ENCODE data around the gene CWC27.

Gene CWC27

DNA sequence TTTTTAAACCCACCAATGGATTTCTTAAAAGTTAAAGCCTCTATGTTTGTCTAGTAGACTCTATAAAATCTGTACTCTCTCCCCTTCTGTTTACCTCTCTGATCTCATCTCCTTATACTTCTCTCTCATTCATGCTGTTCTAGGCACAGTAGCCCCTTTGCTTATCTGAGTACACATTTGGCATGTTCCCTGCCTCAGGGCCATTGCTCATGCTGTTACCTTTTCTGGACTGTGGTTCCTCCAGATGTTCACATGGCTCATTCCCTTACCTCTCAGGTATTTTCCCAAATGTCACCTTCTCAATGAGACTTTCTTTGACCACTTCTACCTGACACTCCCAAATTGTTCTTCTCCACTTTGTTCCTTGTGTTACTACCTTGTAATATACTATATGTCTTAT is 176.1 kb downstream of the CWC27 start:
- no peak overlapping the region for H3K4me3 ChIP-seq (ENCODE audit: low read depth, low read length)
- TF ChIP-seq, protein P1, sequence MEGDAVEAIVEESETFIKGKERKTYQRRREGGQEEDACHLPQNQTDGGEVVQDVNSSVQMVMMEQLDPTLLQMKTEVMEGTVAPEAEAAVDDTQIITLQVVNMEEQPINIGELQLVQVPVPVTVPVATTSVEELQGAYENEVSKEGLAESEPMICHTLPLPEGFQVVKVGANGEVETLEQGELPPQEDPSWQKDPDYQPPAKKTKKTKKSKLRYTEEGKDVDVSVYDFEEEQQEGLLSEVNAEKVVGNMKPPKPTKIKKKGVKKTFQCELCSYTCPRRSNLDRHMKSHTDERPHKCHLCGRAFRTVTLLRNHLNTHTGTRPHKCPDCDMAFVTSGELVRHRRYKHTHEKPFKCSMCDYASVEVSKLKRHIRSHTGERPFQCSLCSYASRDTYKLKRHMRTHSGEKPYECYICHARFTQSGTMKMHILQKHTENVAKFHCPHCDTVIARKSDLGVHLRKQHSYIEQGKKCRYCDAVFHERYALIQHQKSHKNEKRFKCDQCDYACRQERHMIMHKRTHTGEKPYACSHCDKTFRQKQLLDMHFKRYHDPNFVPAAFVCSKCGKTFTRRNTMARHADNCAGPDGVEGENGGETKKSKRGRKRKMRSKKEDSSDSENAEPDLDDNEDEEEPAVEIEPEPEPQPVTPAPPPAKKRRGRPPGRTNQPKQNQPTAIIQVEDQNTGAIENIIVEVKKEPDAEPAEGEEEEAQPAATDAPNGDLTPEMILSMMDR (IDR thresholded peaks at IDR 0.05; ENCODE audit: low read depth, low read length, missing control alignments), result no peak
- DNase-seq (ENCODE audit: low read depth), result no peak

- TF ChIP-seq, protein P1 (IDR thresholded peaks at IDR 0.05; ENCODE audit: low read depth, low read length, missing control alignments), result no peak
- DNase-seq (ENCODE audit: low read depth), result no peak
- H3K4me3 ChIP-seq (ENCODE audit: low read depth, low read length), result no peak overlapping the region
Measured at GRCh38 chr5:64947031-64947430, 178.3 kb downstream of the CWC27 start.

GRCh38 chr5:64947801-64948200 is 179.1 kb downstream of the CWC27 start:
- no peak overlapping the region for H3K4me3 ChIP-seq (ENCODE audit: low read depth, low read length)
- TF ChIP-seq, protein P1 (IDR thresholded peaks at IDR 0.05; ENCODE audit: low read depth, low read length, missing control alignments), result no peak
- no peak for DNase-seq (ENCODE audit: low read depth)

DNA sequence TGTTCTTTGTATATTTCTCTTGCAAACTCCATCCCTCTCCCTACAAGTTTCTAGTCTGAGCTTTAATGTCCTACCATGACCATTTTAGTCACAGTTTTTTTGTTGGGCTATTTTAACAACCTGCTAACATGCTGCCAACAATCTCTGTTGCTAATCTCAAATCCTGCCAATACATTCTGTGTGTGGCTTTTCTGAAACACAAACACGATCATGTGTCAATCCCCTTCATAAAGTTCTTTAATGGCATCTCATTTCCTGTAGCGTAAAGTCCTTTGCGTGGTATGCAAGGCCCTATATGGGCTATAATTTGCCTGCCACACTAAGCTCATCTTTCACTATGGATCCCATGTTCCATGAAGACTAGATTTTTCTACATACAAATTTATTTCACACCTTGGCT is 180.6 kb downstream of the CWC27 start:
- TF ChIP-seq, protein P1 (IDR thresholded peaks at IDR 0.05; ENCODE audit: low read depth, low read length, missing control alignments), result no peak
- H3K4me3 ChIP-seq (ENCODE audit: low read depth, low read length), result no peak overlapping the region
- DNase-seq (ENCODE audit: low read depth), result no peak

DNA sequence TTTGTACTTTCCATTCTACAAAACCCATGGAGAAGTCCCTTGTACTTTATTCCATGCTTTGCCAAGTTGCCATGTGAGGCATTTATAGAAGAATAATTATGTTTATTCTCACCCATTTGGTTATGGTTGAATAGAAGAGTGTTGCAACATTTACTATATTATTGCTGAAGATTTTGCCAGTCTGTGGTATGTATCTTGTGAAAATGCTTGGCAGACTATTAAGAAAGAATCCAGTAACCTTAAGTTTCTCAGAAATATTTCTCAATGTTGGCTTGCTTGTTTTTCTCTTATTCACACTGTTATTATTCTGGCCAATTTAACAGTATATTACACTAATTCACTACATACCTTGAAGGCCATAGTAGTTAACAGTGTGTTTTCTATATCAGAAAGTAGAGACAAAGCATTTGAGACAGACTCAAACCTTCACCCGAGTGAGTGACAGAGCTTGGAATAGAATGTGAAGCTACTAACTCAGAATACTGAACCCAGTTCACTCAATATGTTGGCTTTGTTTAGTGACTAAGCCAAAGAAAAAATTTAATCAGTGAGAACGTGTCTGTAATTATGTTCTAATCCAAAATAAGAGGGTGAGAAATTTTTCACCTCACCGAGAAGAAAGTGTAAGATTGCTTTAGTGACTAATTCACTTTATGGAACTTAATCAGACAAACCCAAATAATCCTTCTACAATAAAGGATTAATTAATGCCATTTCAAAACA is 184.4 kb downstream of the CWC27 start:
- TF ChIP-seq, protein P1 (IDR thresholded peaks at IDR 0.05; ENCODE audit: low read depth, low read length, missing control alignments), result no peak
- DNase-seq (ENCODE audit: low read depth), result no peak
- no peak overlapping the region for H3K4me3 ChIP-seq (ENCODE audit: low read depth, low read length)

DNA sequence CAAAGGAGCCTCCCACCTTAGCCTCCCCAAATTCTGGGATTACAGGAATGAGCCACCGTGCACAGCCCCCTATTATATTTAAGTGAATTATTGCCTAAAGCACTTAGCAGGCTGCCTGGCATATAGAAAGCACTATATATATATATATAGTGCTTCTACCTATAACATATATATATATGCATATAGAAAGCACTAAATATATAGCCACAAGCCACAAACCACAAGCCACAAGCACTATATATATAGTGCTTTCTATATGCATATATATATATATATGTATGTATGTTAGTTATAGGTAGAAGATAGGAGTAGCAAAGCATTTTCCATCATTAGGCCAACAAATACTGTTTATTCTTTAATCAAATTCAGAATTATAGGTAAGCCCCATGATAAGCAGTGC is 185.8 kb downstream of the CWC27 start:
- TF ChIP-seq, protein P1 (IDR thresholded peaks at IDR 0.05; ENCODE audit: low read depth, low read length, missing control alignments), result no peak
- H3K4me3 ChIP-seq (ENCODE audit: low read depth, low read length), result no peak overlapping the region
- no peak for DNase-seq (ENCODE audit: low read depth)

DNA sequence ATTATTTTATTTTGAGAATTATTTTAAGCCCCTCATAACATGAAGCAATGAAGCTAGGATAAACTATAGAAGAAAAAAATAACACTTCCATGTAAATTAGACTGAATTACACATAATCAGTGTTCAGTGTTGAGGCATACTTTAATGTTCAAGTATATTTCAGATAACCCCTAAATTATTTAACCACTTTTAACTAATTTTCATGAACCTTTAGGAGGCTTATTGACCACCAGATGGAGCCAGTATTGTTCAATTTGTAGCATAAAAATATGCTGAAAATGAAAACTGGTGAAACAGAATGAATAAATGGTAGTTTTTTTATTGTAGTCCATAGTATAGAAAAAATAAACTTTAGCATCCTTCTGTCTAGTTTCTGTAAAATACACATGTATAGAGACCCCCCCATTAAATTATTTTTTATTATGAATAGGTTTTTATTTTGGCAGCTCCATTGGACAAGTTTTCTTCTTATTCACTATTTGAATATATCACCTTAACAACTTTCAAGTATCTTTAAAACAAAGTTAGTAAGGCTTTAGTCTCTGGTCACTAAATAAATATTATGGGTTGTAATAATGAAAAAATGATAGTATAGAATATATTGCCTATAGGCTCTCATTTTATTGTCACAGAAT is 190.1 kb downstream of the CWC27 start:
- TF ChIP-seq, protein P1 (IDR thresholded peaks at IDR 0.05; ENCODE audit: low read depth, low read length, missing control alignments), result peak; percentile 33
- no peak for DNase-seq (ENCODE audit: low read depth)
- no peak overlapping the region for H3K4me3 ChIP-seq (ENCODE audit: low read depth, low read length)

Measured in GM12864 (cell line).